ENCODE data around the gene RAB15. TPM values are rescaled to one million over a fixed set of nuclear protein-coding genes. Genes with fewer than 3 reads are reported as not detected.

Gene RAB15
- total and polyA plus RNA-seq, 7 experiments from 2014 or later: 4.7 to 11.1 (median 5.9) TPM

- peaks cover 17 to 36% (median 29%) of the 10 kb centered on the region in 7 donors for H3K4me1 Mint-ChIP-seq
Measured at GRCh38 chr14:64928239-64929013, 43.7 kb downstream of the RAB15 start.

GRCh38 chr14:64927031-64927430, 45.1 kb downstream of the RAB15 start:
- ChIA-PET POLR2A (interaction anchor here (0.9 to 6.5 kb wide), 5 partner anchors 9 to 27 kb away, joined by 3 to 86 read pairs (median 5); partner anchors contain the start of gene CHURC1), CTCF (no interaction called here)
- Mint-ChIP-seq H3K9me3 (no peaks in the 10 kb centered on the region), H3K4me1 (peaks cover 19 to 43% (median 26%) of the 10 kb centered on the region in 7 donors), H3K27ac (peak overlapping the region in 5 of 9 donors; percentile 23 to 75 (median 63)), H3K36me3 (peaks cover 5 to 49% (median 27%) of the 10 kb centered on the region in 5 donors), H3K4me3 (peak overlapping the region in 4 of 10 donors; percentile 9 to 56 (median 28)), H3K27me3 (no peaks in the 10 kb centered on the region)
- Histone ChIP-seq H3K4me3 (ENCODE audit: low read length) (no peak overlapping the region), H3K36me3 (ENCODE audit: control insufficient read depth in 2 of 3, insufficient read depth in 3 of 3, low read length in 3 of 3) (peaks cover 0 to 17% (median 15%) of the 10 kb centered on the region in 3 experiments), H3K27me3 (ENCODE audit: control insufficient read depth in 2 of 2, insufficient read depth in 2 of 2, low read length in 2 of 2) (no peaks in the 10 kb centered on the region), H3K27ac (ENCODE audit: low read depth, low read length) (peak overlapping the region; percentile 49), H3K4me1 (ENCODE audit: control insufficient read depth in 2 of 2, insufficient read depth in 2 of 2, low read length in 2 of 2) (peaks cover 47 to 66% of the 10 kb centered on the region in 2 donors), H3K9me3 (ENCODE audit: control insufficient read depth in 2 of 3, low read length in 3 of 3) (peaks cover 0 to 4% (median 0%) of the 10 kb centered on the region in 3 experiments)
- DNase-seq (no peak), ATAC-seq (no peak)
- intact Hi-C loops (cut with micrococcal nuclease): loop anchor here (5.0 to 10.0 kb wide), 3 partner anchors 45 to 1062 kb away; partner anchors contain the start of genes MAX (in 2 of the 2) and RAB15 (in 1 of the 2)

More at GRCh38 chr14:64928239-64929013, 43.7 kb downstream of the RAB15 start:
- no peak overlapping the region for H3K27ac Mint-ChIP-seq
- peaks cover 5 to 59% (median 31%) of the 10 kb centered on the region in 5 donors for H3K36me3 Mint-ChIP-seq
- H3K9me3 Mint-ChIP-seq: no peaks in the 10 kb centered on the region
- Histone ChIP-seq H3K27ac (ENCODE audit: low read depth, low read length) (peak overlapping the region; percentile 67), H3K9me3 (ENCODE audit: control insufficient read depth in 2 of 3, low read length in 3 of 3) (peaks cover 0 to 4% (median 0%) of the 10 kb centered on the region in 3 experiments), H3K36me3 (ENCODE audit: control insufficient read depth in 2 of 3, insufficient read depth in 3 of 3, low read length in 3 of 3) (peaks cover 8 to 31% (median 25%) of the 10 kb centered on the region in 3 experiments), H3K4me3 (ENCODE audit: low read length) (peak overlapping the region; percentile 16), H3K27me3 (ENCODE audit: control insufficient read depth in 2 of 2, insufficient read depth in 2 of 2, low read length in 2 of 2) (no peaks in the 10 kb centered on the region), H3K4me1 (ENCODE audit: control insufficient read depth in 2 of 2, insufficient read depth in 2 of 2, low read length in 2 of 2) (peaks cover 40 to 68% of the 10 kb centered on the region in 2 donors)
- CTCF ChIA-PET: no interaction called here
- H3K27me3 Mint-ChIP-seq: no peaks in the 10 kb centered on the region
- POLR2A ChIA-PET: interaction anchor here (0.6 to 6.5 kb wide), 8 partner anchors 8 to 1278 kb away, joined by 3 to 86 read pairs (median 4); partner anchors contain the start of gene CHURC1
- peak in 7 of 9 donors; percentile 28 to 81 (median 76) for DNase-seq
- intact Hi-C loops (cut with micrococcal nuclease): loop anchor here (1.0 to 10.0 kb wide), 7 partner anchors 9 to 1064 kb away; partner anchors contain the start of genes CHURC1 (in 2 of the 2), MAX (in 2 of the 2), RAB15 (in 2 of the 2) and FNTB (in 1 of the 2)
- peak; percentile 84 for ATAC-seq
- no peak overlapping the region for H3K4me3 Mint-ChIP-seq

- H3K36me3 Mint-ChIP-seq: peaks cover 5 to 50% (median 31%) of the 10 kb centered on the region in 5 donors
- peaks cover 0 to 16% (median 14%) of the 10 kb centered on the region in 3 experiments for H3K36me3 ChIP-seq (ENCODE audit: control insufficient read depth in 2 of 3, insufficient read depth in 3 of 3, low read length in 3 of 3)
Measured at GRCh38 chr14:64926398-64926995, 45.6 kb downstream of the RAB15 start.

GRCh38 chr14:64923015-64923414, 49.1 kb downstream of the RAB15 start:
- POLR2A ChIA-PET: interaction anchor here (0.7 to 6.5 kb wide), 2 partner anchors 8 to 124 kb away, joined by 4 to 86 read pairs; partner anchors contain the start of gene CHURC1
- Mint-ChIP-seq H3K27ac (peak overlapping the region in 5 of 9 donors; percentile 26 to 64 (median 46)), H3K36me3 (peaks cover 5 to 50% (median 39%) of the 10 kb centered on the region in 5 donors), H3K4me3 (peak overlapping the region in 2 of 10 donors; percentile 24 to 29), H3K4me1 (peaks cover 37 to 81% (median 60%) of the 10 kb centered on the region in 7 donors), H3K27me3 (no peaks in the 10 kb centered on the region), H3K9me3 (peaks cover 0 to 7% (median 0%) of the 10 kb centered on the region in 11 donors)
- peaks cover 36 to 44% of the 10 kb centered on the region in 2 donors for H3K4me1 ChIP-seq (ENCODE audit: control insufficient read depth in 2 of 2, insufficient read depth in 2 of 2, low read length in 2 of 2)
- intact Hi-C loops (cut with micrococcal nuclease): loop anchor here in 1 of 2 donors (10.0 kb wide), 1 partner anchor 1058 kb away; no protein-coding TSS in a partner anchor
- CTCF ChIA-PET: interaction anchor here (0.6 to 1.9 kb wide), 3 partner anchors 14 to 34 kb away, joined by 3 to 4 read pairs (median 4); no protein-coding TSS in a partner anchor
- H3K27ac ChIP-seq (ENCODE audit: low read depth, low read length): peak overlapping the region; percentile 1
- peaks cover 0 to 16% (median 14%) of the 10 kb centered on the region in 3 experiments for H3K36me3 ChIP-seq (ENCODE audit: control insufficient read depth in 2 of 3, insufficient read depth in 3 of 3, low read length in 3 of 3)
- H3K4me3 ChIP-seq (ENCODE audit: low read length): no peak overlapping the region
- DNase-seq (no peak), ATAC-seq (no peak)
- peaks cover 0 to under 1% (median 0%) of the 10 kb centered on the region in 3 experiments for H3K9me3 ChIP-seq (ENCODE audit: control insufficient read depth in 2 of 3, low read length in 3 of 3)
- H3K27me3 ChIP-seq (ENCODE audit: control insufficient read depth in 2 of 2, insufficient read depth in 2 of 2, low read length in 2 of 2): no peaks in the 10 kb centered on the region

More at GRCh38 chr14:64926398-64926995, 45.6 kb downstream of the RAB15 start:
- Mint-ChIP-seq H3K4me3 (peak overlapping the region in 8 of 10 donors; percentile 1 to 56 (median 5)), H3K27ac (peak overlapping the region in 6 of 9 donors; percentile 23 to 73 (median 58)), H3K4me1 (peaks cover 24 to 48% (median 31%) of the 10 kb centered on the region in 7 donors), H3K27me3 (no peaks in the 10 kb centered on the region), H3K9me3 (peaks cover 0 to 5% (median 0%) of the 10 kb centered on the region in 11 donors)
- intact Hi-C loops (cut with micrococcal nuclease): loop anchor here (5.0 to 10.0 kb wide), 3 partner anchors 46 to 1062 kb away; partner anchors contain the start of genes MAX (in 2 of the 2) and RAB15 (in 1 of the 2)
- POLR2A ChIA-PET: interaction anchor here (0.9 to 6.5 kb wide), 5 partner anchors 9 to 27 kb away, joined by 3 to 86 read pairs (median 5); partner anchors contain the start of gene CHURC1
- Histone ChIP-seq H3K27ac (ENCODE audit: low read depth, low read length) (peak overlapping the region; percentile 49), H3K9me3 (ENCODE audit: control insufficient read depth in 2 of 3, low read length in 3 of 3) (peaks cover 0 to 4% (median 0%) of the 10 kb centered on the region in 3 experiments), H3K4me3 (ENCODE audit: low read length) (no peak overlapping the region), H3K4me1 (ENCODE audit: control insufficient read depth in 2 of 2, insufficient read depth in 2 of 2, low read length in 2 of 2) (peaks cover 51 to 64% of the 10 kb centered on the region in 2 donors), H3K27me3 (ENCODE audit: control insufficient read depth in 2 of 2, insufficient read depth in 2 of 2, low read length in 2 of 2) (no peaks in the 10 kb centered on the region)
- ATAC-seq: no peak
- CTCF ChIA-PET: no interaction called here
- DNase-seq: no peak

- Mint-ChIP-seq H3K36me3 (peaks cover 0 to 53% (median 42%) of the 10 kb centered on the region in 5 donors), H3K27ac (peak overlapping the region in 8 of 9 donors; percentile 1 to 89 (median 52)), H3K9me3 (peaks cover 0 to 7% (median 0%) of the 10 kb centered on the region in 11 donors), H3K4me3 (peak overlapping the region in 7 of 10 donors; percentile 0 to 63 (median 12)), H3K4me1 (peaks cover 53 to 85% (median 78%) of the 10 kb centered on the region in 7 donors), H3K27me3 (no peaks in the 10 kb centered on the region)
- H3K27me3 ChIP-seq (ENCODE audit: control insufficient read depth in 2 of 2, insufficient read depth in 2 of 2, low read length in 2 of 2): no peaks in the 10 kb centered on the region
- ChIA-PET CTCF (interaction anchor here (0.7 to 1.0 kb wide), 2 partner anchors 97 to 240 kb away, joined by 3 to 4 read pairs; no protein-coding TSS in a partner anchor), POLR2A (interaction anchor here (0.8 to 1.0 kb wide), 2 partner anchors 15 to 16 kb away, joined by 4 read pairs; no protein-coding TSS in a partner anchor)
- peaks cover 0 to 16% (median 0%) of the 10 kb centered on the region in 3 experiments for H3K36me3 ChIP-seq (ENCODE audit: control insufficient read depth in 2 of 3, insufficient read depth in 3 of 3, low read length in 3 of 3)
- peak overlapping the region; percentile 31 for H3K27ac ChIP-seq (ENCODE audit: low read depth, low read length)
- H3K4me1 ChIP-seq (ENCODE audit: control insufficient read depth in 2 of 2, insufficient read depth in 2 of 2, low read length in 2 of 2): peaks cover 43 to 47% of the 10 kb centered on the region in 2 donors
- ATAC-seq (no peak), DNase-seq (no peak)
- intact Hi-C loops (cut with micrococcal nuclease): loop anchor here in 1 of 2 donors (10.0 kb wide), 1 partner anchor 1056 kb away; no protein-coding TSS in a partner anchor
- no peak overlapping the region for H3K4me3 ChIP-seq (ENCODE audit: low read length)
- no peaks in the 10 kb centered on the region for H3K9me3 ChIP-seq (ENCODE audit: control insufficient read depth in 2 of 3, low read length in 3 of 3)
Measured at GRCh38 chr14:64920465-64920864, 51.7 kb downstream of the RAB15 start.
